Neural cell (in vitro differentiated cells): Measurements from ENCODE around the gene SLC30A4. TPM values are rescaled to one million over a fixed set of nuclear protein-coding genes. Genes with fewer than 3 reads are reported as not detected.

Experiments
- H2AFZ ChIP-seq: fragments of 200-600, 300-800 bp; sonication (generic), shearing (Covaris generic); 2 replicates; pipeline ENCODE4 v1.6.0; 2014; ENCODE audit warnings: low read depth, mild to moderate bottlenecking, antibody characterized with exemption, low read length, moderate library complexity
- H3F3A ChIP-seq: fragments of 200-600 bp; shearing (Covaris generic); 2 replicates; pipeline ENCODE4 v1.6.1; 2016; ENCODE audit warnings: mild to moderate bottlenecking, moderate library complexity, mixed read lengths, antibody characterized with exemption, low read length; ENCODE audit not compliant: insufficient read depth, poor library complexity, severe bottlenecking
- H3K27ac ChIP-seq: fragments of 200-600, 300-800 bp; sonication (generic), shearing (Covaris generic); 2 replicates; pipeline ENCODE4 v1.5.1; 2014; ENCODE audit warnings: mild to moderate bottlenecking, low read length, moderate library complexity
- H3K27me3 ChIP-seq: fragments of 300-800, 200-600 bp; sonication (generic), shearing (Covaris generic); 2 replicates; pipeline ENCODE4 v1.6.0; 2014; ENCODE audit warnings: mild to moderate bottlenecking, low read depth, low read length, moderate library complexity; ENCODE audit not compliant: insufficient read depth
- H3K36me3 ChIP-seq: fragments of 300-800, 200-600 bp; sonication (generic), shearing (Covaris generic); 2 replicates; pipeline ENCODE4 v1.5.1; 2014; ENCODE audit warnings: mild to moderate bottlenecking, antibody characterized with exemption, low read length, moderate library complexity; ENCODE audit not compliant: insufficient read depth
- H3K4me2 ChIP-seq: fragments of 300-800, 200-600 bp; sonication (generic), shearing (Covaris generic); 2 replicates; pipeline ENCODE4 v1.6.0; 2014; ENCODE audit warnings: mild to moderate bottlenecking, low read length
- H3K4me3 ChIP-seq: fragments of 300-800, 200-600 bp; sonication (generic), shearing (Covaris generic); 2 replicates; pipeline ENCODE4 v1.5.1; 2014; ENCODE audit warnings: mild to moderate bottlenecking, low read length, moderate library complexity
- H3K79me2 ChIP-seq: fragments of 200-600 bp; shearing (Covaris generic); replicated peaks from 2 replicates; pipeline ENCODE4 v1.6.0; 2014; ENCODE audit warnings: mild to moderate bottlenecking, low read length, moderate library complexity; ENCODE audit not compliant: insufficient read depth
- H3K9ac ChIP-seq: fragments of 300-800, 200-600 bp; sonication (generic), shearing (Covaris generic); 2 replicates; pipeline ENCODE4 v1.6.1; 2016; ENCODE audit warnings: mild to moderate bottlenecking, low read length, mixed read lengths
- H3K9me2 ChIP-seq: fragments of 200-600 bp; shearing (Covaris generic); 2 replicates; pipeline ENCODE4 v1.6.1; 2016; ENCODE audit warnings: mild to moderate bottlenecking, low read length, mixed read lengths; ENCODE audit not compliant: insufficient read depth
- H3K9me3 ChIP-seq: fragments of 200-600, 300-800 bp; sonication (generic), shearing (Covaris generic); 2 replicates; pipeline ENCODE4 v1.6.1; 2016; ENCODE audit warnings: mild to moderate bottlenecking, mixed run types, low read length, moderate library complexity, mixed read lengths
- H4K20me1 ChIP-seq: fragments of 200-600 bp; shearing (Covaris generic); 2 replicates; pipeline ENCODE4 v1.6.1; 2016; ENCODE audit warnings: mild to moderate bottlenecking, mixed run types; ENCODE audit not compliant: insufficient read depth
- CTCF ChIP-seq: fragments of 450-650 bp; IDR thresholded peaks from 2 replicates; pipeline ENCODE4 v1.5.1; 2014; ENCODE audit warnings: antibody characterized with exemption, mild to moderate bottlenecking, moderate library complexity; ENCODE audit not compliant: poor library complexity, severe bottlenecking
- POLR2AphosphoS5 ChIP-seq: IDR thresholded peaks from 2 replicates; pipeline ENCODE4 v1.6.1; 2012
- polyA plus RNA-seq: library from polyadenylated mRNA; depleted of rRNA; stranded (reverse); fragments of >200 nt; gene quantifications from 2 replicates; pipeline ENCODE4 v1.2.3, GENCODE V29; 2014
- small RNA-seq, 3 experiments: library from RNA; depleted of rRNA; stranded (forward); fragments of <200 nt; gene quantifications; one replicate each; pipeline ENCODE3, GENCODE V24; 2012

The SLC30A4 gene
- polyA plus RNA-seq, 1 donor from 2014 or later: 6.7 TPM

- no peak overlapping the region for H3K4me2 ChIP-seq
- H2AFZ ChIP-seq: no peak overlapping the region
- no peaks in the 10 kb centered on the region for H3K79me2 ChIP-seq
- no peaks in the 10 kb centered on the region for H3F3A ChIP-seq
- H3K4me3 ChIP-seq: no peak overlapping the region
- H3K27ac ChIP-seq: no peak overlapping the region
- TF ChIP-seq POLR2AphosphoS5 (no peak), CTCF (peak; percentile 49)
- H3K9me3 ChIP-seq: no peaks in the 10 kb centered on the region
- no peaks in the 10 kb centered on the region for H3K9me2 ChIP-seq
- no peaks in the 10 kb centered on the region for H3K36me3 ChIP-seq
- peaks cover 24% of the 10 kb centered on the region for H3K27me3 ChIP-seq
- no peak overlapping the region for H3K9ac ChIP-seq
- no peaks in the 10 kb centered on the region for H4K20me1 ChIP-seq
Measured at GRCh38 chr15:45429941-45430792, 92.4 kb downstream of the SLC30A4 start.

Small RNA genes within 50 kb of the gene (small RNA-seq; reads per million reads assigned to genes)
- 0 reads per million in 3 experiments for gene DPPA5P2
- gene SNORA41B: 0 reads per million in 3 experiments

Other genes with a start within 250 kb of the SLC30A4 start
- gene GATM, start 144.2 kb downstream of the SLC30A4 start, polyA plus RNA-seq: 13.3 and 15.8 TPM in 2 replicates
- gene BLOC1S6, start 64.6 kb upstream of the SLC30A4 start, polyA plus RNA-seq: 179 and 184 TPM in 2 replicates
- gene SQOR, start 112.3 kb upstream of the SLC30A4 start, polyA plus RNA-seq: not detected in 2 replicates